ENCODE results near the gene CTCFL.

GRCh38 chr20:57478176-57478575 is 46.8 kb downstream of the CTCFL start:
- TF ChIP-seq SMC3 (IDR thresholded peaks at IDR 0.05; ENCODE audit: low read length) (no peak), RNF2 (conservative IDR thresholded peaks at IDR 0.05; ENCODE audit: low read depth) (no peak), GATA4 (IDR thresholded peaks at IDR 0.05; ENCODE audit: borderline replicate concordance, low read depth) (no peak), EZH2 (conservative IDR thresholded peaks at IDR 0.05; ENCODE audit: low read depth, low read length) (no peak), ZBTB40 (IDR thresholded peaks at IDR 0.05) (no peak), ZBTB40 (CRISPR knock-in tag; IDR thresholded peaks at IDR 0.05) (no peak), ASH2L (IDR thresholded peaks at IDR 0.05; ENCODE audit: insufficient read length, low read depth, low read length) (no peak), ZNF274 (CRISPR knock-in tag; IDR thresholded peaks at IDR 0.05) (no peak), ATF2 (CRISPR knock-in tag; IDR thresholded peaks at IDR 0.05) (no peak)
